ENCODE measurements around the gene ASPG.

The ASPG gene

GRCh38 chr14:104075530-104076151, 9.9 kb upstream of the ASPG start:
- DNase-seq (ENCODE audit: low spot score), result no peak

GRCh38 chr14:104076743-104077142, 8.8 kb upstream of the ASPG start:
- DNase-seq (ENCODE audit: low spot score), result no peak

- DNase-seq (ENCODE audit: low spot score), result peak; percentile 94
Measured at GRCh38 chr14:104078031-104078455, 7.5 kb upstream of the ASPG start.

- no peak for DNase-seq (ENCODE audit: low spot score)
Measured at GRCh38 chr14:104080376-104081260, 4.9 kb upstream of the ASPG start.

- DNase-seq (ENCODE audit: low spot score), result no peak
Measured at GRCh38 chr14:104081261-104081835, 4.2 kb upstream of the ASPG start.

- DNase-seq (ENCODE audit: low spot score), result no peak
Measured at GRCh38 chr14:104081951-104082464, 3.5 kb upstream of the ASPG start.

GRCh38 chr14:104082807-104083206, 2.7 kb upstream of the ASPG start:
- DNase-seq (ENCODE audit: low spot score), result no peak

- DNase-seq (ENCODE audit: low spot score), result no peak
Measured at GRCh38 chr14:104084251-104085002, 1.1 kb upstream of the ASPG start.

GRCh38 chr14:104085889-104086201, 345 bp downstream of the ASPG start:
- no peak for DNase-seq (ENCODE audit: low spot score)

GRCh38 chr14:104086210-104086660, 735 bp downstream of the ASPG start:
- DNase-seq (ENCODE audit: low spot score), result no peak

GRCh38 chr14:104086661-104087461, 1.4 kb downstream of the ASPG start:
- DNase-seq (ENCODE audit: low spot score), result no peak

GRCh38 chr14:104087505-104087904, 2.0 kb downstream of the ASPG start:
- no peak for DNase-seq (ENCODE audit: low spot score)

GRCh38 chr14:104087981-104088850, 2.7 kb downstream of the ASPG start:
- no peak for DNase-seq (ENCODE audit: low spot score)

GRCh38 chr14:104090071-104090748, 4.7 kb downstream of the ASPG start:
- DNase-seq (ENCODE audit: low spot score), result no peak

- DNase-seq (ENCODE audit: low spot score), result no peak
Measured at GRCh38 chr14:104091061-104091926, 5.8 kb downstream of the ASPG start.

- DNase-seq (ENCODE audit: low spot score), result no peak
Measured at GRCh38 chr14:104091927-104092771, 6.6 kb downstream of the ASPG start.

- DNase-seq (ENCODE audit: low spot score), result no peak
Measured at GRCh38 chr14:104092931-104093365, 7.4 kb downstream of the ASPG start.
